ENCODE data around the gene SRBD1. TPM values are rescaled to one million over a fixed set of nuclear protein-coding genes. Genes with fewer than 3 reads are reported as not detected.

The SRBD1 gene
- polyA plus RNA-seq, 3 donors: 19.3 to 23.2 (median 20.6) TPM

GRCh38 chr2:45483997-45484396 lies 127.1 kb downstream of the SRBD1 start:
- DNase-seq: no peak

- no peak for DNase-seq
Observed at GRCh38 chr2:45477546-45477945, 133.5 kb downstream of the SRBD1 start.

- no peak for DNase-seq
Observed at GRCh38 chr2:45470531-45470930, 140.5 kb downstream of the SRBD1 start.

GRCh38 chr2:45469314-45470099 lies 141.6 kb downstream of the SRBD1 start:
- DNase-seq: no peak

- DNase-seq: no peak
Observed at GRCh38 chr2:45468279-45468678, 142.8 kb downstream of the SRBD1 start.

- DNase-seq: no peak
Observed at GRCh38 chr2:45466053-45466452, 145.0 kb downstream of the SRBD1 start.

GRCh38 chr2:45460825-45461224 lies 150.2 kb downstream of the SRBD1 start:
- DNase-seq: no peak

- DNase-seq: no peak
Observed at GRCh38 chr2:45459860-45460259, 151.2 kb downstream of the SRBD1 start.

GRCh38 chr2:45458909-45459563 lies 152.0 kb downstream of the SRBD1 start:
- peak; percentile 64 for DNase-seq

GRCh38 chr2:45457211-45457945 lies 153.7 kb downstream of the SRBD1 start:
- no peak for DNase-seq

GRCh38 chr2:45452866-45453265 lies 158.2 kb downstream of the SRBD1 start:
- DNase-seq: peak; percentile 31

- no peak for DNase-seq
Observed at GRCh38 chr2:45450634-45451033, 160.4 kb downstream of the SRBD1 start.

- DNase-seq: no peak
Observed at GRCh38 chr2:45448217-45448616, 162.8 kb downstream of the SRBD1 start.

- no peak for DNase-seq
Observed at GRCh38 chr2:45446016-45446415, 165.1 kb downstream of the SRBD1 start.

- no peak for DNase-seq
Observed at GRCh38 chr2:45445037-45445436, 166.0 kb downstream of the SRBD1 start.

- DNase-seq: no peak
Observed at GRCh38 chr2:45443012-45443411, 168.1 kb downstream of the SRBD1 start.

GRCh38 chr2:45442026-45442425 lies 169.0 kb downstream of the SRBD1 start:
- DNase-seq: no peak

- DNase-seq: no peak
Observed at GRCh38 chr2:45441571-45441970, 169.5 kb downstream of the SRBD1 start.

- DNase-seq: no peak
Observed at GRCh38 chr2:45439788-45440773, 171.0 kb downstream of the SRBD1 start.

GRCh38 chr2:45438872-45439665 lies 172.0 kb downstream of the SRBD1 start:
- DNase-seq: no peak

- no peak for DNase-seq
Observed at GRCh38 chr2:45436456-45436855, 174.6 kb downstream of the SRBD1 start.
